GM19372 (cell line): ENCODE results near the gene UBA6.
A peak's percentile ranks its signal among the peaks of the same experiment; 100 is the strongest.

Source experiments
- ATAC-seq: cut with Tn5 transposase; IDR thresholded peaks from one replicate; pipeline ENCODE4 v1.9.1; 2021; ENCODE audit warnings: mild to moderate bottlenecking, low read depth, moderate library complexity; ENCODE audit not compliant: unreplicated experiment

The UBA6 gene

GRCh38 chr4:67581913-67582312, 119.0 kb downstream of the UBA6 start:
- no peak for ATAC-seq

GRCh38 chr4:67581208-67581857, 119.6 kb downstream of the UBA6 start:
- peak; percentile 49 for ATAC-seq

- no peak for ATAC-seq
These were observed 120.4 kb downstream of the UBA6 start for GRCh38 chr4:67580577-67580976.

GRCh38 chr4:67576538-67576937, 124.4 kb downstream of the UBA6 start:
- no peak for ATAC-seq

GRCh38 chr4:67576059-67576466, 124.9 kb downstream of the UBA6 start:
- no peak for ATAC-seq

GRCh38 chr4:67575232-67576058, 125.5 kb downstream of the UBA6 start:
- ATAC-seq = peak; percentile 94

GRCh38 chr4:67573193-67573592, 127.8 kb downstream of the UBA6 start:
- no peak for ATAC-seq

- no peak for ATAC-seq
These were observed 129.0 kb downstream of the UBA6 start for GRCh38 chr4:67571975-67572374.

- no peak for ATAC-seq
These were observed 130.4 kb downstream of the UBA6 start for GRCh38 chr4:67570537-67570936.

- no peak for ATAC-seq
These were observed 132.1 kb downstream of the UBA6 start for GRCh38 chr4:67568820-67569219.

- no peak for ATAC-seq
These were observed 134.6 kb downstream of the UBA6 start for GRCh38 chr4:67566335-67566734.

- no peak for ATAC-seq
These were observed 135.7 kb downstream of the UBA6 start for GRCh38 chr4:67565284-67565683.
